Karpas-422 (cell line): ENCODE measurements around the gene UNC5C. TPM values are rescaled to one million over a fixed set of nuclear protein-coding genes. Genes with fewer than 3 reads are reported as not detected.

ENCODE experiments used
- DNase-seq: peaks from one replicate; pipeline ENCODE4 v3.0.0-alpha.2; 2015
- H2AFZ ChIP-seq: fragments of 200-600 bp; sonication (generic); 2 replicates; pipeline ENCODE4 v1.6.1; 2014; ENCODE audit warnings: antibody characterized with exemption, low read length, mixed read lengths
- H3K27ac ChIP-seq: fragments of 200-600 bp; sonication (generic); 2 replicates; pipeline ENCODE4 v1.5.1; 2014; ENCODE audit warnings: mild to moderate bottlenecking, low read length, moderate library complexity
- H3K27me3 ChIP-seq: fragments of 200-600 bp; sonication (generic); 2 replicates; pipeline ENCODE4 v1.6.1; 2014; ENCODE audit warnings: low read length, mixed read lengths
- H3K36me3 ChIP-seq: fragments of 200-600 bp; sonication (generic); 2 replicates; pipeline ENCODE4 v1.6.1; 2014; ENCODE audit warnings: low read length, mixed read lengths; ENCODE audit not compliant: insufficient read depth
- H3K4me1 ChIP-seq: fragments of 200-600 bp; sonication (generic); 2 replicates; pipeline ENCODE4 v1.6.1; 2014; ENCODE audit warnings: mild to moderate bottlenecking, low read length, mixed read lengths
- H3K4me2 ChIP-seq: fragments of 200-600 bp; sonication (generic); 2 replicates; pipeline ENCODE4 v1.6.1; 2014; ENCODE audit warnings: low read length, low read depth, mild to moderate bottlenecking; ENCODE audit not compliant: poor library complexity, severe bottlenecking
- H3K4me3 ChIP-seq: fragments of 200-600 bp; sonication (generic); 2 replicates; pipeline ENCODE4 v1.5.1; 2014; ENCODE audit warnings: mild to moderate bottlenecking, antibody characterized with exemption, low read length, mixed read lengths
- H3K79me2 ChIP-seq: fragments of 200-600 bp; sonication (generic); 2 replicates; pipeline ENCODE4 v1.6.1; 2014; ENCODE audit warnings: mild to moderate bottlenecking, low read length, mixed read lengths
- H3K9ac ChIP-seq: fragments of 200-600 bp; sonication (generic); 2 replicates; pipeline ENCODE4 v1.6.0; 2014; ENCODE audit warnings: low read length
- H3K9me2 ChIP-seq: fragments of 200-600 bp; sonication (generic), shearing (Covaris generic); replicated peaks from 2 replicates; pipeline ENCODE4 v1.6.0; 2014; ENCODE audit warnings: mild to moderate bottlenecking, low read length, moderate library complexity; ENCODE audit not compliant: insufficient read depth
- H3K9me3 ChIP-seq: fragments of 300-700, 200-600 bp; sonication (generic); 2 replicates; pipeline ENCODE4 v1.6.1; 2014; ENCODE audit warnings: low read length, mixed read lengths
- H4K20me1 ChIP-seq: fragments of 200-600 bp; sonication (generic); 2 replicates; pipeline ENCODE4 v1.6.1; 2014; ENCODE audit warnings: mild to moderate bottlenecking, antibody characterized with exemption, low read length, low read depth; ENCODE audit not compliant: insufficient read depth
- total RNA-seq: library from RNA; depleted of rRNA; stranded (reverse); fragments of >200 nt; shearing (Covaris generic); gene quantifications from 2 replicates; pipeline ENCODE4 v1.2.3, GENCODE V29; 2014; ENCODE audit warnings: low replicate concordance

UNC5C gene
- total RNA-seq, 1 experiment from 2014 or later: not detected

- Histone ChIP-seq H3K4me3 (no peak overlapping the region), H3K27me3 (no peaks in the 10 kb centered on the region), H3K4me1 (no peaks in the 10 kb centered on the region), H3K9me2 (no peaks in the 10 kb centered on the region), H3K9me3 (no peaks in the 10 kb centered on the region), H4K20me1 (no peaks in the 10 kb centered on the region), H3K4me2 (no peak overlapping the region), H2AFZ (no peak overlapping the region), H3K79me2 (no peaks in the 10 kb centered on the region), H3K27ac (no peak overlapping the region), H3K9ac (no peak overlapping the region), H3K36me3 (no peaks in the 10 kb centered on the region)
- DNase-seq: peak; percentile 53
Observed at GRCh38 chr4:95510145-95510544, 38.6 kb downstream of the UNC5C start.

DNA sequence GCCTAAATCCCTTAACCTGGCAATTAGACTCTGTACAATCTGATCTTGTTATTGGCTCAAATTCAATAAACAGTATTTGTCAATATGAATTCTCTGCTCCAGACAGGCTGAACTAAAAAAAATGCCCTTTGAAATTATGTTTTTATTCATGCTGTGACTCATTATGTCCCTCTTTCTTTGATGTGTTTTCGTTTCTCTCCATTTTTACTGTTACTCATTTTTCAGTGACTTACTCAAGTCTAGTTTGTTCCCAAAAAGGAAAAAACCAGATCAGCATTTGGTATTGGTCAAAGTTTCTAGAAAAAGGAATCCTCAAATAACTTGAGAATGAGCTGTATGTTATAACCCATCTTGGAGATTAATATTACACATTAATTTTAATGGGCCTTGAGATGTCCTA, 40.4 kb downstream of the UNC5C start:
- Histone ChIP-seq H3K4me3 (no peak overlapping the region), H3K4me2 (no peak overlapping the region), H3K4me1 (no peaks in the 10 kb centered on the region), H3K27me3 (no peaks in the 10 kb centered on the region), H3K36me3 (no peaks in the 10 kb centered on the region), H3K79me2 (no peaks in the 10 kb centered on the region), H4K20me1 (no peaks in the 10 kb centered on the region), H2AFZ (no peak overlapping the region), H3K9me3 (no peaks in the 10 kb centered on the region; the same call in 1 of the 2 replicates), H3K9ac (no peak overlapping the region), H3K27ac (no peak overlapping the region), H3K9me2 (no peaks in the 10 kb centered on the region)
- no peak for DNase-seq

- no peaks in the 10 kb centered on the region; the same call in 1 of the 2 replicates for H3K9me3 ChIP-seq
- no peak for DNase-seq
- H3K4me2 ChIP-seq: no peak overlapping the region
- H3K4me3 ChIP-seq: no peak overlapping the region
- no peak overlapping the region for H3K27ac ChIP-seq
- no peaks in the 10 kb centered on the region for H3K4me1 ChIP-seq
- no peaks in the 10 kb centered on the region for H4K20me1 ChIP-seq
- H3K79me2 ChIP-seq: no peaks in the 10 kb centered on the region
- no peaks in the 10 kb centered on the region for H3K27me3 ChIP-seq
- H3K9ac ChIP-seq: no peak overlapping the region
- 0 out of 2 replicates have a peak, but pooled peaks cover 3% of the 10 kb centered on the region for H3K9me2 ChIP-seq
- no peak overlapping the region for H2AFZ ChIP-seq
- no peaks in the 10 kb centered on the region for H3K36me3 ChIP-seq
Observed at GRCh38 chr4:95507561-95507960, 41.2 kb downstream of the UNC5C start.

DNA sequence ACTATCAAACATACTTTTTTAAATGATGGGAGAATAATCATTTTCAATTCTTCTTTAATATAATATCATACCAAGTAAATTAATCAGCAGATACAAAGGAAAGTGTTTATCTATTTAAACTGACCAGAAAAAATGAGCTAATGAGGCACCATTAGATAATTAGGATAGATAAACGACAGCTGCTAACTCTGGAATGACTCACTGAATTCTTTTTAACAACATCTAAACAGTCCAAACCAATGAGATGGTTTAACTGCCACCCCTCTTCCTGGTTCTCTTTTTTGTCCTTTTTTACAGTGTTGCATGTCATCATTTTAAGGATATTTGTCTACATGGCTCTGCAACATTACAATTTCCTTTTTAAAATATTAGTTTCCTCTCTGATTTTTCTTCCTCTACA, 41.6 kb downstream of the UNC5C start:
- H3K9me3 ChIP-seq: no peaks in the 10 kb centered on the region; the same call in 1 of the 2 replicates
- DNase-seq: no peak
- H3K4me3 ChIP-seq: no peak overlapping the region
- no peaks in the 10 kb centered on the region for H3K36me3 ChIP-seq
- no peak overlapping the region for H3K4me2 ChIP-seq
- no peak overlapping the region for H2AFZ ChIP-seq
- H3K79me2 ChIP-seq: no peaks in the 10 kb centered on the region
- H3K9ac ChIP-seq: no peak overlapping the region
- H3K4me1 ChIP-seq: no peaks in the 10 kb centered on the region
- H3K9me2 ChIP-seq: 0 out of 2 replicates have a peak, but pooled peaks cover 3% of the 10 kb centered on the region
- no peaks in the 10 kb centered on the region for H3K27me3 ChIP-seq
- no peaks in the 10 kb centered on the region for H4K20me1 ChIP-seq
- H3K27ac ChIP-seq: no peak overlapping the region

DNA sequence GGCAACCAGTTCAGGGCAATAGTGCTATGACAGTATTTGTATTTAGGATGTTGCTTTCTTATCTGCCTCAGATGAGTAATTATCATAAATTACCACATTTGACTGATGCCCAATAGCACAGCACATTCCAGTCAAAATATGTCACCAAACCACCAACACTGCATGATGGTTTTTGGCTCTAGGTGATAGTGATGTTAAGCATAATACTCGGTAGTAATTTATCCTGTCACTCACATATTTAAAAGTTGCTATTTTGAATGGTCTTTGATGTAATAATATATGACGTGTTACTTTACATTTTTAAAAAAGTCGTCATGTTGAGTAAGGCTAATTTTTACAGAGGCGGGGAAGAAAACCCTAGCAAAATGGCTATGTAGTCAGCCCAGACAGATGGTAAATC, 42.5 kb downstream of the UNC5C start:
- Histone ChIP-seq H3K27ac (no peak overlapping the region), H3K9ac (no peak overlapping the region), H3K27me3 (no peaks in the 10 kb centered on the region), H4K20me1 (no peaks in the 10 kb centered on the region), H3K9me2 (0 out of 2 replicates have a peak, but pooled peaks cover 3% of the 10 kb centered on the region), H3K79me2 (no peaks in the 10 kb centered on the region), H3K4me2 (no peak overlapping the region), H3K4me1 (no peaks in the 10 kb centered on the region), H3K4me3 (no peak overlapping the region), H3K9me3 (no peaks in the 10 kb centered on the region; the same call in 1 of the 2 replicates), H3K36me3 (no peaks in the 10 kb centered on the region), H2AFZ (no peak overlapping the region)
- DNase-seq: no peak

GRCh38 chr4:95505799-95506198, 43.0 kb downstream of the UNC5C start:
- Histone ChIP-seq H4K20me1 (no peaks in the 10 kb centered on the region), H3K4me3 (no peak overlapping the region), H3K4me1 (no peaks in the 10 kb centered on the region), H3K9ac (no peak overlapping the region), H2AFZ (no peak overlapping the region), H3K9me2 (0 out of 2 replicates have a peak, but pooled peaks cover 3% of the 10 kb centered on the region), H3K27me3 (no peaks in the 10 kb centered on the region), H3K27ac (no peak overlapping the region), H3K4me2 (no peak overlapping the region), H3K36me3 (no peaks in the 10 kb centered on the region), H3K9me3 (no peaks in the 10 kb centered on the region; the same call in 1 of the 2 replicates), H3K79me2 (no peaks in the 10 kb centered on the region)
- DNase-seq: no peak

DNA sequence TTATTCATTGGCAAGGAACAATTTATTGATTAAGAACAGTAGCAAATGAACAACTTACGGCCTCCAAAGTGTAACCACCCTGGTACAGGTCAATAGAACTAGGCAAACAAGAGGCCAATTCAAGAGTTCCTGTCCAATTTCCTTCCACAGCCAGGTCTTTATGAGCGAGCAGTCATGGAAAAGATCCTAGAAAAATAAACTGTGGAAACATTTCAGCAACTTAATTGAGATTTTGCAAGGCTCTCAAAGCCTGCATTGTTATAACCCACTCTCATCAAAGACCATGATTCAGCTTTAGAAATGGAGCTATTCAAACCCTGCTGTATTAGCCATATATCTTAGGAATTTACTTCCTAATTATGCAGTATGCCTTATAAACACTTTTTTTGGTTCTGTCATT, 43.6 kb downstream of the UNC5C start:
- Histone ChIP-seq H3K9me3 (no peaks in the 10 kb centered on the region; the same call in 1 of the 2 replicates), H3K27ac (no peak overlapping the region), H3K4me2 (no peak overlapping the region), H3K36me3 (no peaks in the 10 kb centered on the region), H4K20me1 (no peaks in the 10 kb centered on the region), H3K9me2 (0 out of 2 replicates have a peak, but pooled peaks cover 3% of the 10 kb centered on the region), H3K27me3 (no peaks in the 10 kb centered on the region), H2AFZ (no peak overlapping the region), H3K4me3 (no peak overlapping the region), H3K9ac (no peak overlapping the region), H3K4me1 (no peaks in the 10 kb centered on the region), H3K79me2 (no peaks in the 10 kb centered on the region)
- no peak for DNase-seq

- Histone ChIP-seq H3K27ac (no peak overlapping the region), H3K4me3 (no peak overlapping the region), H3K9me3 (no peaks in the 10 kb centered on the region; the same call in 1 of the 2 replicates), H4K20me1 (no peaks in the 10 kb centered on the region), H2AFZ (no peak overlapping the region), H3K36me3 (no peaks in the 10 kb centered on the region), H3K4me2 (no peak overlapping the region), H3K9ac (no peak overlapping the region), H3K79me2 (no peaks in the 10 kb centered on the region), H3K9me2 (0 out of 2 replicates have a peak, but pooled peaks cover 3% of the 10 kb centered on the region), H3K4me1 (no peaks in the 10 kb centered on the region), H3K27me3 (no peaks in the 10 kb centered on the region)
- no peak for DNase-seq
Observed at GRCh38 chr4:95504501-95504900, 44.3 kb downstream of the UNC5C start.
